ENCODE data around the gene ATP2C2.
"Not testable (repeated sequence)": the region's sequence is repeated elsewhere in the genome, so short reads cannot be mapped to it uniquely, and the experiment has no call there.

ATP2C2 gene

GRCh38 chr16:84340325-84341040 lies 27.9 kb upstream of the ATP2C2 start:
- no peak for DNase-seq

GRCh38 chr16:84341528-84342295 lies 26.6 kb upstream of the ATP2C2 start:
- no peak for DNase-seq

- not testable (repeated sequence) for DNase-seq
Observed at GRCh38 chr16:84343800-84344199, 24.5 kb upstream of the ATP2C2 start.

DNA sequence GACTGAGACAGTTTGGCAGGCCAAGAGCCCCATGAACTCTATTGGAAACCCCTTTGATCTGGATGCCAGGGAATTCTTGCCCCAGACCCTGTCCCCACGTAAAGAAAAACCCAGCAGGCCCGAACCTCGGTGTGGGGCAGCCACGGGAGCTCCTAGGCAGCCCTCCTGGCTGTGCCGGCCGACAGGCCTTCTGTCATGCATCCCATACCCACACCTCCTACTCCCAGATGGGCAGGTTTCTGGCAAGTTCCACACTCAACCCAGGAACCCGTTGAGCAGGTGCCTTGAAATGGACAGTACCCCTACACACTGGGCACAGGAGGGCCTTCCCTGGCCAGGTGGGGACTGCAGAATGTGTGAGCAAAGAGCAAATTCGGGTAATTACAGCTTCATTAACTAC lies 23.6 kb upstream of the ATP2C2 start:
- no peak for DNase-seq

- DNase-seq, result no peak
Observed at GRCh38 chr16:84347161-84347560, 21.2 kb upstream of the ATP2C2 start.

DNA sequence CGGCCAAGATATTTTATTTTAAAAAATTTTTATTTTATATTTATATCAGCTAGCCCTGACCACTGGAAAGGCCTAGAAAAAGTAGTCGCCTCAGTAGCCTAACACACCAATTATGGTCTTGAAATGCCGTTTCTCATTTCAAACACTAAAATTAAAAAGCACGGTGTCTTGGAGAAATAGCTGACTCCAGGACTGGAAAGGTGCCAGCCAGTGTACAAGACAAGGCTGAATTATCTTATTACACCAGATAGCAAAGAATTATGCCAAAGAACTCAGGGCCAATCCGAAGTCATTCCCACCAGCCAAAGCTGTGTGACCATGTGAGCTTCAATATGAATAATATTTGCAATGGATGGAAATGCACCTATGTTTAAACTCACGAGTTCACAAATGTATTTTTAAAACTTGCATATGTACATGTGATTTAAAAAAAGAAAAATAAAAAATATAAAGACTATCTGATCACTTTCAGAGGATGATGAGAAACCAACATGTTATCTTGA lies 19.9 kb upstream of the ATP2C2 start:
- DNase-seq, result no peak

DNA sequence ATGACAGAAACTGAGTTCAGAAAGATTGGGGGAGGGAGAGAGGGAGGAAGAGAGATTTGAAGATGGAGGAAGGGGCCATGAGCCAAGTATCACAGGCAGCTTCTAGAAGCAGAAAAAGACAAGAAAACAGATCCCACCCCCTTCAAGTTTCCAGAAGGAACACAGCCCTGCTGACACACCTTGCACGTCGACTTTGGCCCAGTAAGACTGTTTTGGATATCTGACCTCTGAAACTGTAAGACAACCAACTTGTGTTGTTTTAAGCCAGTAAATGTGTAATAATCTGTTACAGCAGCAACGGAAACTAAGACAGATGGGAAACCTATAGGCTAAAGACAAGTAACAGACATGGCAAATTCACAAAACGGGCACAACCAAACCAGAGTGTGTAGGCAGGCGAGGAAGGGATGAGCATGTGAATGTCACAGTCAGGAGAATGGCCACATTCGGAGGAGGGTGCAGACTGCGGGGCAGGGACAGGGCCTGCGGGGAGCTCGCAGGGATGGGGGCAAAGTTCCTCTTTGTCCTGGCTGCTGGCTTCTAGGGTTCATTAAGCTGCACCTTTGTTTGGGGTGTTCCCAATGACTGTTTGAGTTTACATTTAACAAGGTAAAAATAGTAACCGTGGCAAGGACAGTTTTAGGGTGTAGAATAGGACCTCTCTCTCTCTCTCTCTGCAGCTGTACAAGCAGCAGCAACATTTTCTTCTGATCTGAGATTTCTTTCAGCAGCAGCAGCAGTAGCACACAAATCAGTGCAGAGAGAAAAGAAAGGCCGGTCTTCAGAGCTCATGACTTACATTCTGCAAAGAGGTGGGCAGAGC lies 18.3 kb upstream of the ATP2C2 start:
- no peak for DNase-seq

DNA sequence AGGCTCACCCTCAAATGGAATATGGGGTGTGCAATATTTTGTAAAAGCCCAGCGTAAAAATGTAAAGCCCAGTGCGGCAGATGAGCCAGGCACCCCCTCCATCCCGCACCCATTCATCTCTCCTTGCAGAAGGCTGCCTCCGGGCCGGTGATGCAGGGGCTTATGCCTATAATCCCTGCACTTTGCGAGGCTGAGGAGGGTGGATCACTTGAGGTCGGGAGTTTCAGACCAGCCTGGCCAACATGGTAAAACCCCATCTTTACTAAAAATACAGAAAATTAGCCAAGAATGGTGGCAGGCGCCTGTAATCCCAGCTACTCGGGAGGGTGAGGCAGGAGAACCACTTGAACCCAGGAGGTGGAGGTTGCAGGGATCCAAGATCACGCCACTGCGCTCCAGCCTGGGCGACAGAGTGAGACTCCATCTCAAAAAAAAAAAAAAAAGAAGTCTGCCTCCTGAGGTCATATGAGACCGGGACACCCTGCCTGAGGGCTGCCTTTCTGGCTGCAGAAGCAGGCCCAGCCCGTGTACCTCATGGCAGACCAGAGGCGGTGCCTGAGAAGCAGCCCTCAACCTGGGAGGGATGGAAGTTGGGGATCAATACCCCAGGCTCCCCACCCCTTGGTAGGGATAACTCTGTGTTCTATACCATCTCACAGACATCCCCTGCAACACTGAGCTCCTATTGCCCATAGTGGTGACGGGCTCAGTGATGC lies 17.5 kb upstream of the ATP2C2 start:
- no peak for DNase-seq

DNA sequence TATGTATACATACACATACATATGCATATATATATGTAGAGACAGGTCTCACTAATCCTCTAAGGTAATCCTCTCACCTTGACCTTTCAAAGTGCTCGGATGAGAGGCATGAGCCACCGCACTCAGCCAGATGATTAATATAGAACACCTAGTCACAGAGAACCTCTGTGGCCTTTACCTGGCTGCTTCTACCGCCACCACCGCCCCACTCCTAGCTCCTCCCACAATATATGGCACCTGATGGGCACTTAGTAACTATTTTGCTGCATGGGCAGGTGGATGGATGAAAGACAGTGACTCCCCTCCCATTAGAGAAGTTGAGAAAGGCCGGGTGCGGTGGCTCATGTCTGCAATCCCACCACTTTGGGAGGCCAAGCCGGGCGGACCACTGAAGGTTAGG lies 16.7 kb upstream of the ATP2C2 start:
- no peak for DNase-seq

DNA sequence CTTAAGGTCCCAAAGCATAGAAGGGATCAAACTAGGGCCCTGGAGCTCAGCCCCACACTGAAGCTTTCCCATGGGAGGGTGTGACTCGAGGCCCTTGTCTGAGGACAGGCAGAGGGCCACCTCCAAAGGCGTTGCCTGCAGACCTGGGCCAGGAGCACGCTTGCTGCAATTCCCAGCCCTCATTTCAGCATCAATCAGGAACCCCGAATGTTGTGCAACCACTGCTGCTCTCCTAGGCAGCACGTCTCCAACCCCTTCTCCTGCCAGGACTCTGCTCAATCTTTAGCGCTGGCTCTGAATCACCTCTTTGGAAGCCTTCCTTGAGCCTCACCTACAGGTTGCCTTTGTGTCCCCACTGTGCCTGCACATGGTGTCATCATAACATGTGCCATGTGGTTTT lies 14.0 kb upstream of the ATP2C2 start:
- DNase-seq, result no peak

DNA sequence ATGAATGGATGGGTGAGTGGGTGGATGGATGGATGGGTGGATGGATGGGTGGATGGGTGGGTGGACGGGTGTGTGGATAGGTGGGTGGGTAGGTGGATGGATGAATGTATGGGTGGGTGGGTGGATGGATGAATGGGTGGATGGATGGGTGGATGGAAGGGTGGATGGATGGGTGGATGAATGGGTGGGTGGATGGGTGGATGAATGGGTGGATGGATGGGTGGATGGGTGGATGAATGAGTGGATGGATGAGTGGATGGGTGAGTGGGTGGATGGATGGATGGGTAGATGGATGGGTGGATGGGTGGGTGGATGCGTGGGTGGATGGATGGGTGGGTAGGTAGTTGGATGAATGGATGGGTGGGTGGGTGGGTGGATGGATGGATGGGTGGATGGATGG lies 13.2 kb upstream of the ATP2C2 start:
- DNase-seq, result no peak

GRCh38 chr16:84356176-84356575 lies 12.2 kb upstream of the ATP2C2 start:
- no peak for DNase-seq

DNA sequence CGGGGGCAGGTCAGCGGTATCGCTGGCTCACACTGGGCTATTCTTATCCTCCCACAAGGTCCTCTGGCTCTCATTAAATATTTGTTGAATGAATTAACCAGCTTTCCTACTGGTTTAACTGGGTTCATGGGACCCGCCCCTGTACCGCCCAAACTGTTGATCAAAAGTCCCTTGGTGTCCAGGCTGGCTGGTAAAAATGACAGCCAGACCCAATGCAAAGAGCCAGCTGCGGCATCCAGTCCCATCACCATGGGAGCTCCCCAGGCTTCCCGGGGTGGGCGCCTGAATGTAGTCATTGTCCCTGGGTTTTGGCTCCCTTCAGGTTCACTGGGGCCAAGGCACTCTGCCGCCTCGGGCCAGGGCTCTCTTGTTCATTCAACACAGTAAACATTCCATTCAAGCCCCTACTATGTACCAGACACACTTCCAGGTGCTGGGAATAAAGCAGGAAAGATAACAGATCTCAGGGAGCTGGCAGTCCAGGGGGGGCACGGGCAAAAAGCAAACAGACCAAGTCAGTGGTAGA lies 11.7 kb upstream of the ATP2C2 start:
- DNase-seq, result no peak

- DNase-seq, result peak in 1 of 5 donors; percentile 3
Observed at GRCh38 chr16:84357191-84357651, 11.1 kb upstream of the ATP2C2 start.

- no peak for DNase-seq
Observed at GRCh38 chr16:84358601-84359295, 9.6 kb upstream of the ATP2C2 start.

DNA sequence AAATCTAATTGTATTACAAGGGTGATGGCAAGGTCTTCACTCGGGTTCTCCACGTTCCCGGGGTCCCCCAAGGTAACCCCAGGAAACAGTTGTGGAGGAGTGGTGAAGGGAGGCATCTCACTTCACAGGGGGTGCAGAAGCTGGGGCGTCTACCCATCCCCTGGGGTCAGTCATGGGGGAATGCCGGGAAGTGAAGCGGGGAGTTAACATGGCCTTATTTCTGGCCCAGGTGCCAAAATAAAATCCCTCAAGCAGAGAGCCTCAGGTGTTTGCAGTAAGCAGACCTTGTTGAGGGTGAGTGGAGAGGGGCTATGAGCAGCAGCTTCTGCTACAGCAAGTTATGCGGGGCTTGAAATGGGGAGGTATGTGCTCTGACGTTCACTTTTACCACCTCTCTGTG lies 9.0 kb upstream of the ATP2C2 start:
- no peak for DNase-seq

GRCh38 chr16:84360170-84360569 lies 8.2 kb upstream of the ATP2C2 start:
- DNase-seq, result peak in 2 of 5 donors; percentile 5 to 46

- no peak for DNase-seq
Observed at GRCh38 chr16:84360748-84361147, 7.6 kb upstream of the ATP2C2 start.

DNA sequence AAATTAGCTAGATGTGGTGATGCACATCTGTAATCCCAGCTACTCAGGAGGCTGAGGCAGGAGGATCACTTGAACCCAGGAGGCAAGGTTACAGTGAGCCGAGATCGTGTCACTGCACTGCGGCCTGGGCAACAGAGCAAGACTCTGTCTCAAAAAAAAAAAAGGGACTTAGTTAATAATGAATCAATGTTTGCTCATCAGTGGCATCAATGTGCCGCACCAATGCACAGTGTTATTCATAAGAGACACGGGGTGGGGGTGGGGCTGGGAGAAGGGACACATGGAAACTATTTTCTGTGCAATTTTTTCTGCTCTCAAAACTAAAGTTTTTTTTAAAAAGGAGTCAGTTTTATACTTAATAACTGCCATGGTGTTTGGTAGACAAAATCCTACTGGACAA lies 6.8 kb upstream of the ATP2C2 start:
- no peak for DNase-seq

DNA sequence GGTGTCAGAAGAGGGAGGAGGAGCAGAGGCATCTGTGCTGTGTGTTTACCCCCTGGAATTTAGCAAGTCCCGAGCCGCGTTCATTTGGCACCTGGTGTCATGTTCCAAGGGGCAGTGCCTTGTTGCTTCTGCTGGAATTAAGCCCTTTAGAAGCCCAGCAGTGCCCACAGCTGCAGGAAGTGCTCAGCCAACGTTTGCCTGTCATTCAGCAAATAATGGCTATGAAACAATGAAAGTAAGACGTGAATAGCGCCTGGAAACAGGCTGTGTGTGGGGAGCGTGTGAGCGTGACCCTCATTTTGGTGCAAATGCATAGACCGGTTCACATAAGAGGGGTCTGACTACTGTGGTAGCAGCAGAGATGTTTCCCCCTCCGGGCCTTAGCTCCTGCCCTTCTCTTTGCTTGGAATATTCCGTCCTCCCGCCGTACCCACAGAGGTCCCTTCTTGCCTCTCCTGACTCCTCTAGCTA lies 5.8 kb upstream of the ATP2C2 start:
- no peak for DNase-seq

DNA sequence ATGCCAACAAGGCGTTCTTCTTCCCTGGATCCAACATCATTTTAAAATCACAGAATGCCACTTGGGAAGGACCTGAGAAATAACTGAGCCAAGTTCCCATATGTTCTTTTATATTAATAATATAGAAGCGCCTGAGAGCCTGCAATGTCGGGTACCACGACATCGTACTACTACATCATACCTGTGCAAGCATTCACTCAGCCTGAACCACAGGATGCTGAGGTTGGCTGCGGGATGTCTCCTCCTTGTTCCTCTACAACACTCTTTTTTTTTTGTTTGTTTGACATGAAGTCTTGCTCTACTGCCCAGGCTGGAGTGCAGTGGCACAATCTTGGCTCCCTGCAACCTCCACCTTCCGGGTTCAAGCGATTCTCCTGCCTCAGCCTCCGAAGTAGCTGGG lies 2.1 kb upstream of the ATP2C2 start:
- no peak for DNase-seq

DNA sequence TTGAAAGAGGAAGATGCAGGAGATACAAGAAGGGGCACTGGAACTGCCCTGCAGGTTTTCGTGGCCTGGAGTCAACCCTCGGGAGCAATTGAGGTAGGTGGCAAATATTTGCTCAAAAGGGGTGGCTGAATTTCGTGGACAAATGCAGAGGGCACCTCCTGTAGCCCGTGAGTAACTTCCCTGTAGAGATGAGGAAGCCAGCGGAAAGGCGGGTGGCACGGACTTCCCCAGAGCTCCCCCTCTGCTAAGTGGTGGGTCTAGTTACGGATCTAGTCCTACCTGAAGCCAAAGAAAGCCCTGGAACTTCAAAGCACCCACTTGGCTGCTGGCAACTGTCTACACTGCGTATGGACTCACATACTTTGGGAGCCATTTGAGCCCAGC lies 1.0 kb upstream of the ATP2C2 start:
- no peak for DNase-seq

All from T-helper 1 cell (primary cell).